Natural killer cell (primary cell): ENCODE results near the gene PSMB4. TPM values are rescaled to one million over a fixed set of nuclear protein-coding genes. Genes with fewer than 3 reads are reported as not detected.
"Not testable (repeated sequence)": the region's sequence is repeated elsewhere in the genome, so short reads cannot be mapped to it uniquely, and the experiment has no call there.

Experiments used
- ATAC-seq, 3 donors: fragments of 150-1000 bp in 2 of 3; fragments of 200-7000 bp in 1 of 3; cut with Tn5 transposase; 1 replicate in 1 of 3; 2 replicates in 2 of 3; pipeline ENCODE4 v1.10.0; 2021; ENCODE audit warnings: mild to moderate bottlenecking in 2 of 3, moderate library complexity in 2 of 3
- DNase-seq, 2 donors: peaks; one replicate each; pipeline versions ENCODE4 v3.0.0 to v3.0.0-alpha.2; 2013 to 2021; ENCODE audit warnings: mixed read lengths in 1 of 2
- H3K27ac ChIP-seq: one replicate; pipeline ENCODE4 v1.5.1; 2013; ENCODE audit warnings: mild to moderate bottlenecking, low read length
- H3K27me3 ChIP-seq: one replicate; pipeline ENCODE4 v1.6.1; 2013; ENCODE audit warnings: low read length; ENCODE audit not compliant: control insufficient read depth, insufficient read depth
- H3K36me3 ChIP-seq: one replicate; pipeline ENCODE4 v1.6.1; 2013; ENCODE audit warnings: low read length; ENCODE audit not compliant: control insufficient read depth, insufficient read depth
- H3K4me1 ChIP-seq: one replicate; pipeline ENCODE4 v1.6.1; 2013; ENCODE audit warnings: low read length; ENCODE audit not compliant: control insufficient read depth, insufficient read depth
- H3K4me3 ChIP-seq: one replicate; pipeline ENCODE4 v1.5.1; 2013; ENCODE audit warnings: low read length
- H3K9me3 ChIP-seq: one replicate; pipeline ENCODE4 v1.6.1; 2013; ENCODE audit warnings: low read length; ENCODE audit not compliant: control insufficient read depth, insufficient read depth
- H3K27ac Mint-ChIP-seq, 2 donors: one replicate each; pipeline ENCODE4 v1.8.0; 2022; ENCODE audit warnings: mild to moderate bottlenecking in 2 of 2, mixed read lengths in 2 of 2, moderate library complexity in 1 of 2
- H3K27me3 Mint-ChIP-seq, 2 donors: one replicate each; pipeline ENCODE4 v1.8.0; 2022; ENCODE audit warnings: low read depth in 2 of 2, mixed read lengths in 2 of 2
- H3K36me3 Mint-ChIP-seq: one replicate; pipeline ENCODE4 v1.8.0; 2022; ENCODE audit warnings: mixed read lengths
- H3K4me1 Mint-ChIP-seq, 2 donors: one replicate each; pipeline ENCODE4 v1.8.0; 2022; ENCODE audit warnings: mixed read lengths in 2 of 2
- H3K4me3 Mint-ChIP-seq: one replicate; pipeline ENCODE4 v1.8.0; 2022; ENCODE audit warnings: mild to moderate bottlenecking, moderate library complexity, mixed read lengths
- H3K9me3 Mint-ChIP-seq, 2 donors: one replicate each; pipeline ENCODE4 v1.8.0; 2022; ENCODE audit warnings: mixed read lengths in 2 of 2
- WGBS: methylation state at CpG from one replicate; pipeline ENCODE4 v1.1.7; 2013; ENCODE audit warnings: missing lambda C conversion rate; ENCODE audit not compliant: insufficient coverage; 5-methylcytosine and 5-hydroxymethylcytosine counted together
- intact Hi-C: fragments of 100-400 bp; cut with micrococcal nuclease; formaldehyde crosslinking; loops from one replicate; pipeline ENCODE4 v1.14.2; 2022
- total RNA-seq, 4 donors: library from RNA; stranded (reverse); fragments of 120-200 nt in 1 of 4; gene quantifications; one replicate each; pipeline versions ENCODE4 v1.2.3 to v1.2.4, GENCODE V29; 2013 to 2022
- TF ChIP-seq, protein P1 (sequence below): fragments of 200-600 bp; IDR thresholded peaks from one replicate; pipeline ENCODE4 v1.8.0; 2022; ENCODE audit warnings: antibody characterized with exemption

PSMB4 gene
- total RNA-seq, 3 donors from 2014 or later (not counting 1 experiment from before 2014, with no cell fraction given), result 291 to 313 (median 297) TPM

- Histone ChIP-seq H3K4me3 (no peak overlapping the region), H3K27ac (no peak overlapping the region), H3K9me3 (no peaks in the 10 kb centered on the region), H3K36me3 (no peaks in the 10 kb centered on the region), H3K27me3 (no peaks in the 10 kb centered on the region), H3K4me1 (no peaks in the 10 kb centered on the region)
- 83% methylated on average over 3 of the region's 3 CpGs for WGBS
- no peaks in the 10 kb centered on the region for H3K27me3 Mint-ChIP-seq
- H3K27ac Mint-ChIP-seq, result no peak overlapping the region
- intact Hi-C loops, result no loop called here
- H3K36me3 Mint-ChIP-seq, result no peaks in the 10 kb centered on the region
- H3K4me1 Mint-ChIP-seq, result no peaks in the 10 kb centered on the region
- DNase-seq (no peak), ATAC-seq (no peak)
- no peak overlapping the region for H3K4me3 Mint-ChIP-seq
- H3K9me3 Mint-ChIP-seq, result no peaks in the 10 kb centered on the region
- TF ChIP-seq, protein P1, sequence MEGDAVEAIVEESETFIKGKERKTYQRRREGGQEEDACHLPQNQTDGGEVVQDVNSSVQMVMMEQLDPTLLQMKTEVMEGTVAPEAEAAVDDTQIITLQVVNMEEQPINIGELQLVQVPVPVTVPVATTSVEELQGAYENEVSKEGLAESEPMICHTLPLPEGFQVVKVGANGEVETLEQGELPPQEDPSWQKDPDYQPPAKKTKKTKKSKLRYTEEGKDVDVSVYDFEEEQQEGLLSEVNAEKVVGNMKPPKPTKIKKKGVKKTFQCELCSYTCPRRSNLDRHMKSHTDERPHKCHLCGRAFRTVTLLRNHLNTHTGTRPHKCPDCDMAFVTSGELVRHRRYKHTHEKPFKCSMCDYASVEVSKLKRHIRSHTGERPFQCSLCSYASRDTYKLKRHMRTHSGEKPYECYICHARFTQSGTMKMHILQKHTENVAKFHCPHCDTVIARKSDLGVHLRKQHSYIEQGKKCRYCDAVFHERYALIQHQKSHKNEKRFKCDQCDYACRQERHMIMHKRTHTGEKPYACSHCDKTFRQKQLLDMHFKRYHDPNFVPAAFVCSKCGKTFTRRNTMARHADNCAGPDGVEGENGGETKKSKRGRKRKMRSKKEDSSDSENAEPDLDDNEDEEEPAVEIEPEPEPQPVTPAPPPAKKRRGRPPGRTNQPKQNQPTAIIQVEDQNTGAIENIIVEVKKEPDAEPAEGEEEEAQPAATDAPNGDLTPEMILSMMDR, result no peak
These were observed 14.8 kb upstream of the PSMB4 start for GRCh38 chr1:151384584-151384983.

GRCh38 chr1:151386002-151386401, 13.4 kb upstream of the PSMB4 start:
- Histone ChIP-seq H3K4me1 (no peaks in the 10 kb centered on the region), H3K9me3 (no peaks in the 10 kb centered on the region), H3K27me3 (no peaks in the 10 kb centered on the region), H3K4me3 (no peak overlapping the region), H3K36me3 (no peaks in the 10 kb centered on the region), H3K27ac (no peak overlapping the region)
- 89% methylated on average over 1 of the region's 2 CpGs for WGBS
- no peaks in the 10 kb centered on the region for H3K27me3 Mint-ChIP-seq
- TF ChIP-seq, protein P1, result no peak
- H3K36me3 Mint-ChIP-seq, result no peaks in the 10 kb centered on the region
- no peaks in the 10 kb centered on the region for H3K4me1 Mint-ChIP-seq
- DNase-seq (no peak), ATAC-seq (no peak)
- no peaks in the 10 kb centered on the region for H3K9me3 Mint-ChIP-seq
- H3K4me3 Mint-ChIP-seq, result no peak overlapping the region
- H3K27ac Mint-ChIP-seq, result no peak overlapping the region
- intact Hi-C loops, result no loop called here

GRCh38 chr1:151390221-151391078, 8.9 kb upstream of the PSMB4 start:
- H3K9me3 Mint-ChIP-seq, H3K4me1 Mint-ChIP-seq, DNase-seq, H3K4me3 Mint-ChIP-seq, H3K36me3 Mint-ChIP-seq, H3K36me3 ChIP-seq, intact Hi-C loops, H3K4me3 ChIP-seq, H3K27ac ChIP-seq, H3K4me1 ChIP-seq, H3K27me3 ChIP-seq, ATAC-seq, H3K9me3 ChIP-seq, H3K27ac Mint-ChIP-seq: not testable (repeated sequence)
- 93% methylated on average over 9 of the region's 22 CpGs for WGBS
- peaks cover 10 to 11% of the 10 kb centered on the region in 2 donors for H3K27me3 Mint-ChIP-seq

DNA sequence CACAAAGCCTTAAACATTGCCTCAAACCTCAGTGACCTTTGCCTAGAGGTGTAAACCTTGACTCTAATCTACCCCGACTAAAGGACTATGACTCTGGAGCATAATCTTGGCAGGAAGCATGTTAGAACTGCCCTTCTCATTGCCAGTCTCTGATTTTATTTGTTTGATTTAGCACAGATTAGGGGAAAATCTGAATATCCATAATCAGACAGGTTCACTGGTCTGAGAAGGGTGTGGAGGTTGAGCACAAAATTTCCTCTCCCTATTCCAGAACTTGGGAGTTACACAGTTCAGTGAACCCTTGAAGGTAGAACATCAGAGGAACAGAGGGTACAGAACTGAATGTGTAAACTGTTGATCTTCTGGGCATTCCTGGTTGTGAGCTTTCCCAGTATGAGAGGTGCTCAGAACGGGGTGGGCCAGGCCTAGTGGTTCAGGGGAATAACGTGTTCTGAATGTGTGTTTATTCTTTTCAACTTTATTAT, 8.3 kb upstream of the PSMB4 start:
- Mint-ChIP-seq H3K36me3 (no peaks in the 10 kb centered on the region), H3K27ac (no peak overlapping the region), H3K9me3 (no peaks in the 10 kb centered on the region), H3K4me1 (no peaks in the 10 kb centered on the region), H3K4me3 (no peak overlapping the region), H3K27me3 (peaks cover 10 to 11% of the 10 kb centered on the region in 2 donors)
- 93% methylated on average over 2 of the region's 3 CpGs for WGBS
- Histone ChIP-seq H3K4me3 (no peak overlapping the region), H3K27me3 (no peaks in the 10 kb centered on the region), H3K36me3 (no peaks in the 10 kb centered on the region), H3K4me1 (no peaks in the 10 kb centered on the region), H3K9me3 (no peaks in the 10 kb centered on the region), H3K27ac (no peak overlapping the region)
- DNase-seq (no peak), ATAC-seq (no peak)
- intact Hi-C loops, result no loop called here
- TF ChIP-seq, protein P1, result no peak
